GM10248 (cell line): ENCODE measurements around the gene YJU2.
"Not testable (repeated sequence)": the region's sequence is repeated elsewhere in the genome, so short reads cannot be mapped to it uniquely, and the experiment has no call there.

ENCODE experiments used
- CTCF ChIA-PET: fragments of 300-600 bp; sonication (Branson Sonifier 250); formaldehyde crosslinking; extraction: SDS; loops from one replicate; lab custom pipeline; 2021; ENCODE audit warnings: antibody characterized with exemption; lab: Yijun Ruan, JAX
- POLR2A ChIA-PET: fragments of 350-650 bp; sonication (Branson Sonifier 250); formaldehyde crosslinking; extraction: SDS; loops from one replicate; lab custom pipeline; 2020; ENCODE audit warnings: antibody characterized with exemption; lab: Yijun Ruan, JAX
- DNase-seq: peaks from one replicate; pipeline ENCODE4 v3.0.0; 2012; ENCODE audit errors: extremely low spot score
- CTCF ChIP-seq: IDR thresholded peaks from 2 replicates; pipeline ENCODE4 v1.5.1; 2012; ENCODE audit warnings: mild to moderate bottlenecking, low read depth; ENCODE audit errors: extremely low read depth, missing control alignments, control extremely low read depth

The YJU2 gene

DNA sequence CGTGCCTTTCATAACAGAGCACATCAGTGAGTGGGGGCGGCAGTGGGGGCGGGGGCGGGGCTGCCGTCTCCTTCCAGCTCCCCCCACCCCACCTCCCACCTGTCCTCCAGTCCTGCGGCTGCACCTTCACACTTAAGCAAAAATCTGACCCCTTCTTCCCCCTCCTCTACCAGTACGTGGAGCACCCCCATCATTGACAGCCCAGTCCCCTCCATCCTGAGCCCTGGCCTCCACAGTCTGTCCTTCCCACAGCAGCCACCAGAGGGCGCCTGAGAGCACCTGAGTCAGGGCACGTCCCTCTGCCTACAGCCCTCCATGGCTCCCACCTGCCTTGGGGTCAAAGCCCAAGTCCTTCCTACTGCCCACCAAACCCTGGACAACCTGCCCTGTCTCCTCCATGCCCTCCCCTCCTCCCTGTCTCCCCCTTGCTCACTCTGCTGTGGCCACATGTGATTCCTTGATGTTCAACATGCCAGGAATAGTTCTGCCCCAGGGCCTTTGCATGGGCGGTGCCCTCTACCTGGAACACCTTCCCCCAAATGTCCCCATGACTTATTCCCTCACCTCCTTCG, 13.5 kb upstream of the YJU2 start:
- POLR2A ChIA-PET: interaction anchor here (0.5 kb wide), 1 partner anchor 9 kb away, joined by 6 read pairs; no protein-coding TSS in a partner anchor
- peak; percentile 95 for TF ChIP-seq CTCF
- CTCF ChIA-PET: interaction anchor here (0.7 to 4.6 kb wide), 9 partner anchors 10 to 167 kb away, joined by 3 to 35 read pairs (median 4); partner anchors contain the start of genes SH3GL1, STAP2 and YJU2
- peak; percentile 71 for DNase-seq

GRCh38 chr19:4234142-4234861, 12.6 kb upstream of the YJU2 start:
- CTCF ChIA-PET: interaction anchor here (0.7 to 4.6 kb wide), 5 partner anchors 9 to 166 kb away, joined by 3 to 35 read pairs (median 8); partner anchors contain the start of genes SH3GL1 and YJU2
- DNase-seq: no peak
- POLR2A ChIA-PET: no interaction called here
- TF ChIP-seq CTCF: no peak

- ChIA-PET CTCF (interaction anchor here (1.1 to 4.6 kb wide), 2 partner anchors 8 to 13 kb away, joined by 8 to 35 read pairs; no protein-coding TSS in a partner anchor), POLR2A (no interaction called here)
- TF ChIP-seq CTCF: no peak
- no peak for DNase-seq
Observed at GRCh38 chr19:4234862-4235201, 12.0 kb upstream of the YJU2 start.

DNA sequence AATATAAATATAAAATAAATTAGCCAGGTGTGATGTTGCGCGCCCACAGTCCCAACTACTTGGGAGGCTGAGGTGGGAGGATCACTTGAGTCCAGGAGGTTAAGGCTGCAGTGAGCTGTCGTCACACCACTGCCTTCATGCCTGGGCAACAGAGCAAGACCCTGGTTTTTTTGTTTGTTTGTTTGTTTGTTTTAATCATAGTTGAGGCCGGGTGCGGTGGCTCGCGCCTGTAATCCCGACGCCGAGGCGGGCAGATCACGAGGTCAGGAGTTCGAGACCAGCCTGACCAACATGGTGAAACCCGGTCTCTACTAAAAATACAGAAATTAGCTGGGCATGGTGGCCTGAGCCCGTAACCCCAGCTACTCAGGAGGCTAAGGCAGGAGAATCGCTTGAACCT, 9.4 kb upstream of the YJU2 start:
- POLR2A ChIA-PET, DNase-seq: not testable (repeated sequence)
- CTCF ChIA-PET: interaction anchor here (1.1 kb wide), 1 partner anchor 9 kb away, joined by 4 read pairs; the partner anchor contains the start of gene YJU2

GRCh38 chr19:4238831-4239230, 8.0 kb upstream of the YJU2 start:
- TF ChIP-seq CTCF: no peak
- ChIA-PET CTCF (interaction anchor here (1.0 to 4.0 kb wide), 2 partner anchors 9 to 28 kb away, joined by 3 to 11 read pairs; partner anchors contain the start of gene EBI3), POLR2A (interaction anchor here (0.7 kb wide), 1 partner anchor 1473 kb away, joined by 3 read pairs; no protein-coding TSS in a partner anchor)
- no peak for DNase-seq

DNA sequence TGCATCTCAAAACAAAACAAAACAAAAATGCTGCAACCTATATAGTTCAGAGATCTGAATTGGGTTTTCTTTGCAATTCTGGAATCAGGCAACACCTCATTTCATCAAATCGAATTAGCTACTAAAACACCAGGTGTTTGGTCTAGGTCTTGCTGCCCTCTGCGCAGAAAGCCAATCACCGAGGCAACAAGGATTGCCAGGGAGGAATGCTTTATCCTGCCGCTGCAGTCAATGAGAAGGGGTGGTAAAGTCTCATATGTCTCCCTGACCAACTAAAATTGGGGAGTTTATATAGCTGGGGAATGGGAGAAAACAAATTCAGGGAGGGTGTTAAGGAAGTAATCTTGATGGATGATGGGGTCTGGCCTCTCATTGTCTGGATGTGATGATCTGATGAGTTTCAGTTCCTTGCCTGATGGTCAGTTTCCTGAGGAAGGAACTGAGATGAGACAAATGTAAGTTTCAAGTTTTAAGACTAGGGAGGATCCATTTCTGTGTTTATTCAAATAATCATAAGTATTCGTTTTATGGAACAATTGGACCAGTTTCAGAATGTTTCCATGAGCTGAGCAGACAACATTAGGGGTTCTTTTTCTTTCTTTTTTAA, 5.0 kb upstream of the YJU2 start:
- TF ChIP-seq CTCF: no peak
- DNase-seq: no peak
- ChIA-PET POLR2A (interaction anchor here (0.6 to 1.3 kb wide), 3 partner anchors 9 to 15 kb away, joined by 3 to 8 read pairs (median 6); no protein-coding TSS in a partner anchor), CTCF (interaction anchor here (1.2 to 4.9 kb wide), 5 partner anchors 8 to 159 kb away, joined by 3 to 35 read pairs (median 7); partner anchors contain the start of genes EBI3 and SH3GL1)

GRCh38 chr19:4245938-4246337, 942 bp upstream of the YJU2 start:
- DNase-seq, CTCF ChIA-PET, POLR2A ChIA-PET: not testable (repeated sequence)
